Dedifferentiated amniotic fluid mesenchymal stem cell (primary cell): ENCODE measurements around the gene INPP5A.
"Not testable (repeated sequence)": the region's sequence is repeated elsewhere in the genome, so short reads cannot be mapped to it uniquely, and the experiment has no call there.

ENCODE experiments used
- DNase-seq: peaks from one replicate; pipeline ENCODE4 v3.0.0-alpha.2; 2016; ENCODE audit errors: extremely low spot score

Gene INPP5A

GRCh38 chr10:132761395-132762060 lies 223.9 kb downstream of the INPP5A start:
- no peak for DNase-seq

GRCh38 chr10:132762267-132762666 lies 224.7 kb downstream of the INPP5A start:
- no peak for DNase-seq

GRCh38 chr10:132763545-132763944 lies 226.0 kb downstream of the INPP5A start:
- DNase-seq = no peak

- DNase-seq = no peak
Measured at GRCh38 chr10:132764108-132764507, 226.5 kb downstream of the INPP5A start.

GRCh38 chr10:132765435-132765834 lies 227.8 kb downstream of the INPP5A start:
- DNase-seq = no peak

GRCh38 chr10:132766291-132766690 lies 228.7 kb downstream of the INPP5A start:
- no peak for DNase-seq

GRCh38 chr10:132768346-132769248 lies 231.0 kb downstream of the INPP5A start:
- no peak for DNase-seq

- no peak for DNase-seq
Measured at GRCh38 chr10:132770061-132771021, 232.8 kb downstream of the INPP5A start.

- not testable (repeated sequence) for DNase-seq
Measured at GRCh38 chr10:132772816-132773215, 235.2 kb downstream of the INPP5A start.

GRCh38 chr10:132774181-132774901 lies 236.8 kb downstream of the INPP5A start:
- no peak for DNase-seq

GRCh38 chr10:132774902-132775863 lies 237.6 kb downstream of the INPP5A start:
- DNase-seq = no peak

- DNase-seq = no peak
Measured at GRCh38 chr10:132776186-132776585, 238.6 kb downstream of the INPP5A start.

GRCh38 chr10:132776821-132777220 lies 239.2 kb downstream of the INPP5A start:
- no peak for DNase-seq

GRCh38 chr10:132777441-132777840 lies 239.9 kb downstream of the INPP5A start:
- DNase-seq = no peak

- DNase-seq = no peak
Measured at GRCh38 chr10:132779549-132780294, 242.1 kb downstream of the INPP5A start.

GRCh38 chr10:132780356-132780755 lies 242.8 kb downstream of the INPP5A start:
- no peak for DNase-seq

- no peak for DNase-seq
Measured at GRCh38 chr10:132781556-132781955, 244.0 kb downstream of the INPP5A start.

- no peak for DNase-seq
Measured at GRCh38 chr10:132783165-132783939, 245.8 kb downstream of the INPP5A start.
